ENCODE results near the gene ESCO1. TPM values are rescaled to one million over a fixed set of nuclear protein-coding genes. Genes with fewer than 3 reads are reported as not detected.
"Not testable (repeated sequence)": the region's sequence is repeated elsewhere in the genome, so short reads cannot be mapped to it uniquely, and the experiment has no call there.

The ESCO1 gene, protein sequence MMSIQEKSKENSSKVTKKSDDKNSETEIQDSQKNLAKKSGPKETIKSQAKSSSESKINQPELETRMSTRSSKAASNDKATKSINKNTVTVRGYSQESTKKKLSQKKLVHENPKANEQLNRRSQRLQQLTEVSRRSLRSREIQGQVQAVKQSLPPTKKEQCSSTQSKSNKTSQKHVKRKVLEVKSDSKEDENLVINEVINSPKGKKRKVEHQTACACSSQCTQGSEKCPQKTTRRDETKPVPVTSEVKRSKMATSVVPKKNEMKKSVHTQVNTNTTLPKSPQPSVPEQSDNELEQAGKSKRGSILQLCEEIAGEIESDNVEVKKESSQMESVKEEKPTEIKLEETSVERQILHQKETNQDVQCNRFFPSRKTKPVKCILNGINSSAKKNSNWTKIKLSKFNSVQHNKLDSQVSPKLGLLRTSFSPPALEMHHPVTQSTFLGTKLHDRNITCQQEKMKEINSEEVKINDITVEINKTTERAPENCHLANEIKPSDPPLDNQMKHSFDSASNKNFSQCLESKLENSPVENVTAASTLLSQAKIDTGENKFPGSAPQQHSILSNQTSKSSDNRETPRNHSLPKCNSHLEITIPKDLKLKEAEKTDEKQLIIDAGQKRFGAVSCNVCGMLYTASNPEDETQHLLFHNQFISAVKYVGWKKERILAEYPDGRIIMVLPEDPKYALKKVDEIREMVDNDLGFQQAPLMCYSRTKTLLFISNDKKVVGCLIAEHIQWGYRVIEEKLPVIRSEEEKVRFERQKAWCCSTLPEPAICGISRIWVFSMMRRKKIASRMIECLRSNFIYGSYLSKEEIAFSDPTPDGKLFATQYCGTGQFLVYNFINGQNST
- polyA plus RNA-seq (2013, experiment 1 of 2) = 16.1 TPM
- polyA plus RNA-seq (2013, experiment 2 of 2) = 16.5 TPM

DNA sequence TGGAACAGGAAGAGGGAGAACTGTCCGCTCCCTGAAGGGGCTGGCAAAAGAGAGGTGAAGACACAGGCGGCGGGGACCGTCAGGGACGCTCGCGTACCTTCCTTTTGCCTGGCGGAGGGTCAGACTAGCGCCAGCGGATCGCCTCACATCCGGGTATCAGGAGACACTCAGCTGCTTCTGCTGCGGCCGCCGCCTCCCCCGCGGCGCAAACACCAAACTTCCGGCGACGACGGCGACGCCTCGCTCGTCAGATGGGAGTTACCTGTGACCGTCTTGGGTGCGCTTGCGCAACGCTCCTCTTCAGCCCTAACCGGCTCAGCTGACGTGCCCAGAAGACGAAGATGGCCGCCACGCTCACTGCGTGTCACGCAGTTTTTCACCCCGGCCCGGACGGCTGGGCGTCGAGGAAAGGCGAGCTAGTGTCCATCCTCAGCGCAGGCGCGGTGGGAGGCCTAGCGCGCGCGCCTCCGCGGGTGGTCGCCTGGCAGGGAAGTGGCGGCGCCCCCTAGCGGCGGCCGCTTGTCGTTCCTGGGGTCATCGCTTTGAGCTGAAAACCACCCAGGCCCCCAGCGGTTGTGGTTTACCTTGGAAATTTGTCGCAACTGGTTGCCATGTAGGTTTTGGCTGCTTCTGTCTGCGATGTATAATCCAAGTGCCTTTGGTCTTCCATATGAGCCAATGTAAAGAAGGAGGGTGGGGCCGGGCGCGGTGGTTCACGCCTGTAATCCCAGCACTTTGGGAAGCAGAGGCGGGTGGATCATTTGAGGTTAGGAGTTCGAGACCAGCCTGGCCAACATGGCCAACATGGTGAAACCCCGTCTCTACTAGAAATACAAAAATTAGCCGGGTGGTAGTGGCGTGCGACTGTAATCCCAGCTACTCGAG, at the start of gene ESCO1:
Gene ESCO1, minus strand, starts transcription at position 179 of the 885 bp plus-strand sequence. CDS start 25,861 bp downstream, outside the sequence.
- Histone ChIP-seq H2BK120ac (ENCODE audit: low read depth, low read length) (no peak within 1 kb of the TSS), H3K27ac (replicated peaks; ENCODE audit: low read length) (peak within 1 kb of the TSS; percentile 99), H3K4me1 (ENCODE audit: control insufficient read depth in 2 of 2, insufficient read depth in 1 of 2, low read depth in 1 of 2, low read length in 2 of 2) (peaks cover 2% of the 10 kb centered on the region in 2 donors), H3K14ac (ENCODE audit: low read length) (peak within 1 kb of the TSS; percentile 99), H3K9ac (ENCODE audit: low read depth, low read length, poor library complexity) (peak within 1 kb of the TSS; percentile 98), H4K8ac (ENCODE audit: low read depth, low read length) (peak within 1 kb of the TSS; percentile 48), H3K27me3 (ENCODE audit: control insufficient read depth in 3 of 3, insufficient read depth in 3 of 3, low read depth in 1 of 3, low read length in 3 of 3) (no peaks in the 10 kb centered on the region), H2AK5ac (ENCODE audit: low read depth, low read length) (peak within 1 kb of the TSS; percentile 89), H3K4ac (ENCODE audit: low read length) (peak within 1 kb of the TSS; percentile 97), H3K23ac (ENCODE audit: low read depth, low read length, poor library complexity) (peak within 1 kb of the TSS; percentile 99), H2BK15ac (ENCODE audit: low read length) (peak within 1 kb of the TSS; percentile 81), H2AFZ (ENCODE audit: low read length) (peak within 1 kb of the TSS; percentile 99), H3K9me3 (replicated peaks in 1 of 2; ENCODE audit: control insufficient read depth in 2 of 2, insufficient read depth in 1 of 2, low read depth in 1 of 2, low read length in 2 of 2) (no peaks in the 10 kb centered on the region), H3K79me1 (ENCODE audit: low read depth, low read length) (no peaks in the 10 kb centered on the region), H3K36me3 (replicated peaks in 1 of 2; ENCODE audit: control insufficient read depth in 2 of 2, insufficient read depth in 2 of 2, low read length in 2 of 2) (peaks cover 0 to 4% of the 10 kb centered on the region in 2 donors), H4K91ac (ENCODE audit: low read depth, low read length, poor library complexity) (no peak within 1 kb of the TSS), H2BK5ac (ENCODE audit: low read length) (peak within 1 kb of the TSS; percentile 100), H3K4me3 (ENCODE audit: low read length in 2 of 2) (peak within 1 kb of the TSS; percentile 90 to 99), H3K4me2 (ENCODE audit: insufficient read depth, low read length, poor library complexity, severe bottlenecking) (peak within 1 kb of the TSS; percentile 86), H2BK12ac (ENCODE audit: low read length) (no peak within 1 kb of the TSS), H3K18ac (ENCODE audit: low read length) (peak within 1 kb of the TSS; percentile 99)
- no CpG with 5 or more reads among the region's 74 CpGs for WGBS, 2 donors (ENCODE audit: extremely low coverage in 2 of 2, insufficient read length in 2 of 2, insufficient replicate concordance in 1 of 2)
- DNase-seq (ENCODE audit: low spot score) = peak; percentile 93

GRCh38 chr18:21640375-21640774, 39.9 kb upstream of the ESCO1 start:
- WGBS, 2 donors (ENCODE audit: extremely low coverage in 2 of 2, insufficient read length in 2 of 2, insufficient replicate concordance in 1 of 2) = no CpG with 5 or more reads among the region's 5 CpGs
- not testable (repeated sequence) for H2BK5ac ChIP-seq (ENCODE audit: low read length); H2AK5ac ChIP-seq (ENCODE audit: low read depth, low read length)

GRCh38 chr18:21638822-21639221, 38.3 kb upstream of the ESCO1 start:
- Histone ChIP-seq H2AFZ (ENCODE audit: low read length) (no peak overlapping the region), H3K14ac (ENCODE audit: low read length) (no peak overlapping the region), H2AK5ac (ENCODE audit: low read depth, low read length) (no peak overlapping the region), H3K23ac (ENCODE audit: low read depth, low read length, poor library complexity) (no peak overlapping the region), H2BK15ac (ENCODE audit: low read length) (no peak overlapping the region), H2BK5ac (ENCODE audit: low read length) (no peak overlapping the region), H3K4ac (ENCODE audit: low read length) (no peak overlapping the region), H3K4me2 (ENCODE audit: insufficient read depth, low read length, poor library complexity, severe bottlenecking) (no peak overlapping the region), H3K36me3 (replicated peaks in 1 of 2; ENCODE audit: control insufficient read depth in 2 of 2, insufficient read depth in 2 of 2, low read length in 2 of 2) (peaks cover 5 to 34% of the 10 kb centered on the region in 2 donors), H3K4me1 (ENCODE audit: control insufficient read depth in 2 of 2, insufficient read depth in 1 of 2, low read depth in 1 of 2, low read length in 2 of 2) (no peaks in the 10 kb centered on the region), H3K4me3 (ENCODE audit: low read length in 2 of 2) (no peak overlapping the region), H4K8ac (ENCODE audit: low read depth, low read length) (no peak overlapping the region), H4K91ac (ENCODE audit: low read depth, low read length, poor library complexity) (no peak overlapping the region), H3K9ac (ENCODE audit: low read depth, low read length, poor library complexity) (no peak overlapping the region), H3K27ac (replicated peaks; ENCODE audit: low read length) (no peak overlapping the region), H3K27me3 (ENCODE audit: control insufficient read depth in 3 of 3, insufficient read depth in 3 of 3, low read depth in 1 of 3, low read length in 3 of 3) (no peaks in the 10 kb centered on the region), H3K79me1 (ENCODE audit: low read depth, low read length) (no peaks in the 10 kb centered on the region), H2BK12ac (ENCODE audit: low read length) (no peak overlapping the region), H3K18ac (ENCODE audit: low read length) (no peak overlapping the region), H2BK120ac (ENCODE audit: low read depth, low read length) (no peak overlapping the region), H3K9me3 (replicated peaks in 1 of 2; ENCODE audit: control insufficient read depth in 2 of 2, insufficient read depth in 1 of 2, low read depth in 1 of 2, low read length in 2 of 2) (no peaks in the 10 kb centered on the region)
- no CpG with 5 or more reads among the region's 3 CpGs for WGBS, 2 donors (ENCODE audit: extremely low coverage in 2 of 2, insufficient read length in 2 of 2, insufficient replicate concordance in 1 of 2)
- DNase-seq (ENCODE audit: low spot score) = no peak

More at GRCh38 chr18:21640375-21640774, 39.9 kb upstream of the ESCO1 start:
- not testable (repeated sequence) for H3K4me3 ChIP-seq (ENCODE audit: low read length in 2 of 2); H3K79me1 ChIP-seq (ENCODE audit: low read depth, low read length); H3K4me2 ChIP-seq (ENCODE audit: insufficient read depth, low read length, poor library complexity, severe bottlenecking); H4K91ac ChIP-seq (ENCODE audit: low read depth, low read length, poor library complexity); DNase-seq (ENCODE audit: low spot score); H3K18ac ChIP-seq (ENCODE audit: low read length); H2BK120ac ChIP-seq (ENCODE audit: low read depth, low read length); H4K8ac ChIP-seq (ENCODE audit: low read depth, low read length); H2BK12ac ChIP-seq (ENCODE audit: low read length); H3K27me3 ChIP-seq (ENCODE audit: control insufficient read depth in 3 of 3, insufficient read depth in 3 of 3, low read depth in 1 of 3, low read length in 3 of 3); H3K9ac ChIP-seq (ENCODE audit: low read depth, low read length, poor library complexity); H3K23ac ChIP-seq (ENCODE audit: low read depth, low read length, poor library complexity); H3K9me3 ChIP-seq (replicated peaks in 1 of 2; ENCODE audit: control insufficient read depth in 2 of 2, insufficient read depth in 1 of 2, low read depth in 1 of 2, low read length in 2 of 2); H3K27ac ChIP-seq (replicated peaks; ENCODE audit: low read length); H3K14ac ChIP-seq (ENCODE audit: low read length); H3K4me1 ChIP-seq (ENCODE audit: control insufficient read depth in 2 of 2, insufficient read depth in 1 of 2, low read depth in 1 of 2, low read length in 2 of 2); H2BK15ac ChIP-seq (ENCODE audit: low read length); H3K4ac ChIP-seq (ENCODE audit: low read length); H2AFZ ChIP-seq (ENCODE audit: low read length)
- peaks cover 3 to 23% of the 10 kb centered on the region in 2 donors for H3K36me3 ChIP-seq (replicated peaks in 1 of 2; ENCODE audit: control insufficient read depth in 2 of 2, insufficient read depth in 2 of 2, low read length in 2 of 2)
